Thymus (tissue), 11 donors: ENCODE results near the gene PLCB1. TPM values are rescaled to one million over a fixed set of nuclear protein-coding genes. Genes with fewer than 3 reads are reported as not detected.

Experiments used
- DNase-seq, 9 donors: peaks; one replicate each; pipeline ENCODE4 v3.0.0-alpha.2; 2013; ENCODE audit warnings: low spot score in 9 of 9, low read depth in 6 of 9, missing footprints in 1 of 9
- H3K27ac ChIP-seq, 2 donors: one replicate each; pipeline ENCODE4 v1.5.1; 2013; ENCODE audit warnings: control low read depth in 1 of 2, low read depth in 1 of 2, low read length in 1 of 2, mild to moderate bottlenecking in 1 of 2, moderate library complexity in 1 of 2
- H3K27me3 ChIP-seq, 2 donors: one replicate each; pipeline ENCODE4 v1.5.1; 2013; ENCODE audit warnings: low read length in 1 of 2; ENCODE audit not compliant: control insufficient read depth in 2 of 2, insufficient read depth in 1 of 2
- H3K36me3 ChIP-seq, 2 donors: one replicate each; pipeline ENCODE4 v1.5.1; 2013; ENCODE audit warnings: low read length in 1 of 2, mild to moderate bottlenecking in 1 of 2, moderate library complexity in 1 of 2; ENCODE audit not compliant: control insufficient read depth in 2 of 2, insufficient read depth in 2 of 2
- H3K4me1 ChIP-seq, 2 donors: one replicate each; pipeline ENCODE4 v1.5.1; 2013; ENCODE audit warnings: low read length in 2 of 2; ENCODE audit not compliant: control insufficient read depth in 2 of 2, insufficient read depth in 2 of 2
- H3K4me3 ChIP-seq, 2 donors: one replicate each; pipeline ENCODE4 v1.5.1; 2013; ENCODE audit warnings: low read length in 2 of 2, control low read depth in 1 of 2, mild to moderate bottlenecking in 1 of 2
- H3K9me3 ChIP-seq, 2 donors: one replicate each; pipeline ENCODE4 v1.5.1; 2013; ENCODE audit warnings: low read length in 1 of 2, mild to moderate bottlenecking in 1 of 2; ENCODE audit not compliant: control insufficient read depth in 2 of 2, insufficient read depth in 1 of 2
- WGBS: extraction: QIAGEN DNeasy Blood & Tissue Kit; methylation state at CpG from one replicate; pipeline ENCODE4 v1.1.7; 2013; 5-methylcytosine and 5-hydroxymethylcytosine counted together
- polyA plus RNA-seq: library from polyadenylated mRNA; stranded (reverse); fragments of 200-250 nt; gene quantifications from one replicate; pipeline ENCODE4 v1.2.3, GENCODE V29; 2013
- total RNA-seq: library from RNA; stranded (reverse); fragments of 120-200 nt; gene quantifications from one replicate; pipeline ENCODE4 v1.2.4, GENCODE V29; 2013
- donor health status: healthy.

Gene PLCB1
- total and polyA plus RNA-seq, 2 donors = 4.1 to 4.7 TPM

DNA sequence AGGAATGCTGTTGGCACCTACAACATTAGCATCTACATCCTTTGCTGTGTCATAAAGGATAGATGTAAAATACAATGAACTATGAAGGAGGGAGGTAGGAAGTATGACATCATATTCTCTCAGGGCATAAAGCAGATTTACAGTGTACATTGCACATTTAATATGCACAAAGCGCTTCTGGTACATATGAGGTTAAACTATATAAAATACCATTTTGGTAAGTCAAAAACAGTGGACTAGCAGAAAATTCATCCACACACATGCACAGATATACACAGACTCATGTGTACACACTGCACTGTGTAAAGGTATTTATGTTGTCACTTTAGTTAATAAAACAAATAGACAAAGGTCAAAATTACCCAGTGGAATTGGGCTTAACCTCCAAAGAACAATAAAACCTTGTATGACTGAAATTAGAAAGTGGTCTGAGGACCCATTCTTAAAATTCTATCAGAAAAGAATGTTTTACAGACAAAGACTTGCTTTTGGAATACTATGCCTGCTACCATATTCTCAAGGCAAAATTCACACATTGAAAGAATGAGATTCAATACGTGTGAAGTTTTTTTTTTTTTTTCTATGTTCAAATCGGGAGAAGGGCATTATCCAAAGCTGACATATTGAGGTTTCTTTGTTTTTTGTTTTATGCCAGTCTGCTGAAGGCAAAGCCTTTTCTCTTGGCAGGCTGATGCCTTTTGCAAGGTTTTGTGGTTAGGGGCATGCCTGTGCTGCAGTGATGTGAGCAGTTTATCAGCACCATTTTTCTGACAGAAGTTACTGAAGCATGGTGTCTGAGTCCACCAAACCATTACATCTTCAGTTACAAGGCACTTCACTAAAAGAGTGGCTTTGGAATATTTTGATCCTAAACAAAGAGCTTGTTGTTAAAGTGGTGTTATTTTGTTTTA is 199.0 kb downstream of the PLCB1 start:
- H3K27ac ChIP-seq = no peak overlapping the region
- peak in 8 of 9 donors; percentile 2 to 66 (median 20) for DNase-seq
- WGBS = 35% methylated on average over 3 of the region's 3 CpGs
- no peaks in the 10 kb centered on the region for H3K27me3 ChIP-seq
- no peak overlapping the region for H3K4me3 ChIP-seq
- no peaks in the 10 kb centered on the region for H3K36me3 ChIP-seq
- H3K4me1 ChIP-seq = peaks cover 6 to 7% of the 10 kb centered on the region in 2 donors
- H3K9me3 ChIP-seq = no peaks in the 10 kb centered on the region

DNA sequence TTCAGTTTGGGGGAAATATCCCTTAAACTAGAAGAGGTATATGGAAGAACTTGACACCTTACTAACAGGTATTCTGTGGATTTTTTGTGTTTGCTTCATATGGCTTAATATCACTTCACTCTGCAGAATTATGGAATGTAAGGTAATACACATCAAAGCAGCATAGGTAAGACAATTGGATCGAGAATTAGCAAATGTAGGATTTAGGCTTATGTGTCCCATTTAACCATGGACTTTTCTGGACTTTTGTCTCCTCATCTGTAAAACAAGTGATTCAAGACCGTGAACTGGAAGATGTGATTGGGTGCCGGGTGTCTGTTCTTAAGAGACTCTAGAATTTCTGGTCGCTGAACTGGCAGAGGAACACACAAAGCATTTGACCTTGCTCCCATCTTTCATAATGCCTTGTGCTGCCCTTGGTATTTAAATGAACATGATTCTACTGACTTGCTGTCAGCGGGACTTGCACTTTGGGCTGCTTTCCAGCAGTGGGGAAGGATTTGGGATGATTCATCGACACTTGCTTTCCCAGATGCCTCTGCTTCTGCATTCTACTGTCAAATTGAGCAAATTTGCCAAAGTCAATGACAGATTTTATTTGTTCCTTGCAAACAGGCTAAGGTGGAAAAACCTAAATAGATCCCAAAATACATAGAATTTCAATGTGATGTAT is 199.8 kb downstream of the PLCB1 start:
- DNase-seq = no peak
- H3K4me1 ChIP-seq = peaks cover 6 to 7% of the 10 kb centered on the region in 2 donors
- H3K27ac ChIP-seq = no peak overlapping the region
- no peak overlapping the region for H3K4me3 ChIP-seq
- WGBS = 94% methylated on average over 6 of the region's 6 CpGs
- H3K9me3 ChIP-seq = no peaks in the 10 kb centered on the region
- no peaks in the 10 kb centered on the region for H3K27me3 ChIP-seq
- H3K36me3 ChIP-seq = no peaks in the 10 kb centered on the region

DNA sequence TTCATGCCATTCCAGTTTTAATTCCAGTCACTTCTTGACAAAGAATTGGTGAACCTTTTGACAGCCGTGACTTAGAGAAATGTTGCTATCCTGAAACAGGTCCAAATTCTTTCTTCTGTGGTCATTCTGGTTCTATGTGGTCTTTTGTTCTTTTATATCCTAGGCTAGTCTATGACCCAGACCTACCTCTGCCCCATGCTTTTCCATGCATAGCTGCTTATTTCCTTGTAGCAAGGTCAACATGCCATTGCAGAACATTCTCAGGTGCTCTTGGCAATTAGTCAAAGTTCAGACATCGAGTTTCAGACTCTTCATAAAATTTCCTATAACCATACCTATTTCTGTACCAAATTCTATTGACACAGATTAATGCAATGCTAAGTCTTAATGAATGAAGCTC is 202.6 kb downstream of the PLCB1 start:
- peaks cover 6 to 7% of the 10 kb centered on the region in 2 donors for H3K4me1 ChIP-seq

DNA sequence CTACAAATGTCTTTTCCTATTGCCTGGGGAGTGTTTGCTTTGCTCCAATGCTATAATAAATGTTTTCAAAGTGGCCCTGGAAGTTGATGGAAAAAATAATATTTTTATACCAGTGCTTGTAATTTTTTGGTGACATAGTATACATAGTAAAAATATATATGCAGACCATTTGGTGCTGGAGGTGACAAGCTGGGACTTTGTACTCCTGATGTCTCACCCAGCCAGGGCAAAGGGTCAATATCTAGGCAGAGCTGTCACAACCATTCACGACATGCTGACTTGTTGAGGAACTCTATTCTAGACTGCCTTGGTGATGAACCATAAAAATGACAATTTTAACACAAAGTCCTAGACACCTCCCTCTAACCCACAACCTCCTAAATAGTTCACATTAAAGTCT is 203.0 kb downstream of the PLCB1 start:
- WGBS = 90% methylated on average over 1 of the region's 1 CpG
- Histone ChIP-seq H3K27ac (no peak overlapping the region), H3K4me3 (no peak overlapping the region), H3K36me3 (no peaks in the 10 kb centered on the region), H3K9me3 (no peaks in the 10 kb centered on the region), H3K27me3 (no peaks in the 10 kb centered on the region), H3K4me1 (peaks cover 6 to 7% of the 10 kb centered on the region in 2 donors)
- DNase-seq = no peak

More for the DNA sequence above, 202.6 kb downstream of the PLCB1 start:
- H3K9me3 ChIP-seq = no peaks in the 10 kb centered on the region
- H3K27ac ChIP-seq = no peak overlapping the region
- no peak overlapping the region for H3K4me3 ChIP-seq
- DNase-seq = no peak
- WGBS = 96% methylated on average over 2 of the region's 2 CpGs
- H3K36me3 ChIP-seq = no peaks in the 10 kb centered on the region
- no peaks in the 10 kb centered on the region for H3K27me3 ChIP-seq

DNA sequence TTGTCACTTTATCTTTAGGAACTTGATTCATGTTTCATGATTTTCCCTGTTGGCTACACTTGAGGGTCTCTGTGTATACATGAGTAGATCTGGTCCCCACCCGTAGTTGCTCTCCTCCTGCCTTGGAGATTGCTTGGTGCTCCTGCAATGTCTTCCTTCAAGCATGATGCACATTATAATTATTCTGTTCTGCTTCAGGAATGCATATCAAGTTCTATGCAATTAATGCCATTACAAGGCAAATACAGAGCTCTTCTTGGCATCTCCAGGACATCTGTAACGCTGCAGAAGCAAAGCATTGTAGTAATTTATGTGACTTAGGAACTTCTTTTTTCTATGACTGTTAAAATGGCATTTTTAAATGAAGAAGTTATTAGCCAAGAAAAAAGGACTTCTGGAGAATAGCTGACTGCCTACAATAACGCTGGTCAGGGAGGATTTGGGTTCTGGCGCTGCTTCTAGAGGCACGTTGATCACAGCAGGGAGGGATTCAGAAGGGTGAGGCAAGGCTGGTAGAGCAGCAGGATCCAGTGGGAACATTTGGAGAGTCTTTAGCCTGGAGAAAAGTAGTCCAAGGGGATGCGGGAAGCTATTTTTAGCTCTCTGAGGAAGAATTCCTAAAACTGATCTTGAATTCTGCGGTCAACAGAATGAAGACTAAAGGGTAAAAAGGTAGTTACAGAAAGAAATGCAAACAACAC is 203.6 kb downstream of the PLCB1 start:
- H3K4me1 ChIP-seq = peaks cover 6% of the 10 kb centered on the region in 2 donors
- H3K4me3 ChIP-seq = no peak overlapping the region
- no peaks in the 10 kb centered on the region for H3K27me3 ChIP-seq
- no peak for DNase-seq
- no peak overlapping the region for H3K27ac ChIP-seq
- no peaks in the 10 kb centered on the region for H3K36me3 ChIP-seq
- 89% methylated on average over 7 of the region's 7 CpGs for WGBS
- H3K9me3 ChIP-seq = no peaks in the 10 kb centered on the region

DNA sequence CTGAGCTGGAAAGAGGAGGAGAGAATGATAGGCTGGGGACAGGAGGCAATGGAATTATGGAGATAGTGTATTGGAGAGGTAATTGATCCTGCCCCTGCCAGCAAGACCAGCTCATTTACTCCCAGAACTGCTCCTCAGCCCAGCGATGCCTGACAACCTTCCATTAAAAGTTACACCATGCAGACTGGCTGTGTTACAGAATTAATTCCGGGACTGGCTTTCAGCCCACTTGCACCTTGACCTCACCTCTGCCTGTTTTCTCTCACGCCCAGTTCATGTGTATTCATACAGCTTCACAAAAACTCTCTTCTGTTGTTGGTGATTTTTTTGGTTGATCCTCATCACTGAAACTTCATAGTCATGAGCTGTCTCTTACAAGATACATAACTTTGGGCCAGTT is 207.3 kb downstream of the PLCB1 start:
- 99% methylated on average over 3 of the region's 3 CpGs for WGBS

DNA sequence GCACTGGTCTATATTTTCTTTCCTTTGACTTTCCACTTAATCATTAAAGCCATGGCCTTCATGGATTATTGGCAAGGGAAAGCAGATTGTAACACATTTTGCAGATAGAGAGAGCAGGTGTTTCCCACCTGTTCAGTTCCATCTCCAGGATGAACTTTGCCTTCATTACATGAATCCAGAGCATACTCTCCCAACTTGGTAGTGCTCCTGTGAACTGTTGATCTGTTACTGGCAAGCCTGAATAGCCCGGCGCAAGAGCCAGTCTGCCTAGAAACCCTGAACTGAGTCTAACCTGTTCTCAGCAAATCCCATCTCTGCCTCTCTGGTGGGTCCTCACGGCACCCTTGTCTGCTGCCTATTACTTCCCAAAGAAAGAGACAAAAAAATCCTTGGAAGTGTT is 210.3 kb downstream of the PLCB1 start:
- Histone ChIP-seq H3K27ac (no peak overlapping the region), H3K4me1 (no peaks in the 10 kb centered on the region), H3K27me3 (no peaks in the 10 kb centered on the region), H3K9me3 (no peaks in the 10 kb centered on the region), H3K36me3 (no peaks in the 10 kb centered on the region), H3K4me3 (no peak overlapping the region)
- 98% methylated on average over 3 of the region's 3 CpGs for WGBS
- DNase-seq = no peak

More for the DNA sequence above, 207.3 kb downstream of the PLCB1 start:
- Histone ChIP-seq H3K4me3 (no peak overlapping the region), H3K27me3 (no peaks in the 10 kb centered on the region), H3K36me3 (no peaks in the 10 kb centered on the region), H3K27ac (no peak overlapping the region), H3K9me3 (no peaks in the 10 kb centered on the region), H3K4me1 (no peaks in the 10 kb centered on the region)
- no peak for DNase-seq

DNA sequence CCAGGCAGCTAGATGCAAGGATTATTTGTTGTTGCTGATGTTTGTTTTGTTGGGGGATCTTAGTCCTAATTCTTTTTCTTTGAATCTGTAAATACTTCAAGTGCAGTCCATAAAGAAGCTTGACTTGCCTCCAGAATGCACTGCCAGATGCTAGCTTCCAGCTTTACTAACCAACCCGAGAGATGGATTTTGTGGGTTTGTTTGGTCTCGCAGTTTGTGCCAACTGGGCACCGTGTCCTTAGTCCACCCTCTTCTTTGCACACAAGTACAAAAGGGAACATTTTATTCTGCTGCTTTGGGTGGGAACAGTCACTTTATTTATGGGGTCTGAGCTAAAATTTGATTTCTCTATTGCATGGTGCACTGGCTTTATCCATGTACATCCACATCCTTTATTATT is 212.0 kb downstream of the PLCB1 start:
- no peak overlapping the region for H3K27ac ChIP-seq
- no peaks in the 10 kb centered on the region for H3K36me3 ChIP-seq
- no peaks in the 10 kb centered on the region for H3K4me1 ChIP-seq
- H3K9me3 ChIP-seq = no peaks in the 10 kb centered on the region
- no peak overlapping the region for H3K4me3 ChIP-seq
- no peaks in the 10 kb centered on the region for H3K27me3 ChIP-seq
- DNase-seq = no peak
- 96% methylated on average over 3 of the region's 3 CpGs for WGBS

DNA sequence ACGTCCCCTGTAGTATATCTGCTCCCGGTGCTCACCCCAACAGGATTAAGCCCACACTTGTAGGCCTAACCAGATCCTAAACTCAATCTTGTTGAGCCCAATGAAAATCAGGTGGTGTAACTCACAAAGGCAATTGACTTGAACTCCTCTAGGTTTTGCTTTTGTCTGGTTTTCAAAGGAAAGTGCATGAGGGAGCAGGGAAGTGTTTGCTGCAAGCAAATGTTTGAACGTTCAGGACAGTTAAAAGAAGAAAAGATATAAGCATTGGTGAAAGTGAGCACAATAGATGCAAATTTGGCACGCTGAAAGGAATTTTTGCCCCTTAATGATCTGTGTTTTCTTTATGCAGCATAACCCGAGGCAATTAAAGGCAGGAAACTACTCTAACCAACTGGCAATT is 212.6 kb downstream of the PLCB1 start:
- no peaks in the 10 kb centered on the region for H3K4me1 ChIP-seq
- no peaks in the 10 kb centered on the region for H3K9me3 ChIP-seq
- H3K36me3 ChIP-seq = no peaks in the 10 kb centered on the region
- 97% methylated on average over 5 of the region's 5 CpGs for WGBS
- H3K27me3 ChIP-seq = no peaks in the 10 kb centered on the region
- H3K27ac ChIP-seq = no peak overlapping the region
- no peak overlapping the region for H3K4me3 ChIP-seq
- no peak for DNase-seq
